T-helper 2 cell treated with Interferon-gamma antibody and Interleukin-4, amounts not matched to agents 5 μg/mL and 100 μg/mL, for 36 hours (primary cell): ENCODE results near the gene PPP1CC.
"Not testable (repeated sequence)": the region's sequence is repeated elsewhere in the genome, so short reads cannot be mapped to it uniquely, and the experiment has no call there.

Experiments used
- DNase-seq: peaks from one replicate; pipeline ENCODE4 v3.0.0; 2021; ENCODE audit warnings: low spot score
- H3K27ac Mint-ChIP-seq: one replicate; pipeline ENCODE4 v1.8.0; 2021; ENCODE audit warnings: mild to moderate bottlenecking, mixed read lengths
- H3K27me3 Mint-ChIP-seq: one replicate; pipeline ENCODE4 v1.8.0; 2021; ENCODE audit warnings: low read depth, mixed read lengths
- H3K36me3 Mint-ChIP-seq: one replicate; pipeline ENCODE4 v1.8.0; 2021; ENCODE audit warnings: low read depth, mixed read lengths
- H3K4me1 Mint-ChIP-seq: one replicate; pipeline ENCODE4 v1.8.0; 2021; ENCODE audit warnings: low read depth, mixed read lengths
- H3K4me3 Mint-ChIP-seq: one replicate; pipeline ENCODE4 v1.8.0; 2022; ENCODE audit warnings: mild to moderate bottlenecking, moderate library complexity, mixed read lengths
- H3K9me3 Mint-ChIP-seq: one replicate; pipeline ENCODE4 v1.8.0; 2021; ENCODE audit warnings: mixed read lengths

PPP1CC gene

GRCh38 chr12:110726028-110726427 is 16.7 kb downstream of the PPP1CC start:
- Mint-ChIP-seq H3K36me3 (peaks cover 78% of the 10 kb centered on the region), H3K9me3 (no peaks in the 10 kb centered on the region), H3K27ac (peak overlapping the region; percentile 45), H3K4me3 (no peak overlapping the region), H3K27me3 (no peaks in the 10 kb centered on the region), H3K4me1 (peaks cover 22% of the 10 kb centered on the region)
- DNase-seq, result no peak

- H3K9me3 Mint-ChIP-seq, result no peaks in the 10 kb centered on the region
- H3K27ac Mint-ChIP-seq, result peak overlapping the region; percentile 1
- no peak overlapping the region for H3K4me3 Mint-ChIP-seq
- peaks cover 19% of the 10 kb centered on the region for H3K4me1 Mint-ChIP-seq
- H3K36me3 Mint-ChIP-seq, result peaks cover 77% of the 10 kb centered on the region
- no peaks in the 10 kb centered on the region for H3K27me3 Mint-ChIP-seq
- DNase-seq, result no peak
These were observed 17.4 kb downstream of the PPP1CC start for GRCh38 chr12:110725267-110725666.

- H3K36me3 Mint-ChIP-seq, result peaks cover 81% of the 10 kb centered on the region
- H3K4me3 Mint-ChIP-seq, H3K27me3 Mint-ChIP-seq, DNase-seq, H3K9me3 Mint-ChIP-seq, H3K27ac Mint-ChIP-seq: not testable (repeated sequence)
- peaks cover 16% of the 10 kb centered on the region for H3K4me1 Mint-ChIP-seq
These were observed 19.8 kb downstream of the PPP1CC start for GRCh38 chr12:110722892-110723291.

GRCh38 chr12:110721570-110721969 is 21.1 kb downstream of the PPP1CC start:
- peak overlapping the region; percentile 15 for H3K27ac Mint-ChIP-seq
- H3K27me3 Mint-ChIP-seq, result no peaks in the 10 kb centered on the region
- H3K9me3 Mint-ChIP-seq, result no peaks in the 10 kb centered on the region
- no peak overlapping the region for H3K4me3 Mint-ChIP-seq
- no peak for DNase-seq
- peaks cover 10% of the 10 kb centered on the region for H3K4me1 Mint-ChIP-seq
- peaks cover 80% of the 10 kb centered on the region for H3K36me3 Mint-ChIP-seq

- Mint-ChIP-seq H3K27ac (no peak overlapping the region), H3K4me3 (no peak overlapping the region), H3K36me3 (peaks cover 73% of the 10 kb centered on the region), H3K4me1 (peaks cover 10% of the 10 kb centered on the region), H3K27me3 (no peaks in the 10 kb centered on the region), H3K9me3 (no peaks in the 10 kb centered on the region)
- no peak for DNase-seq
These were observed 22.2 kb downstream of the PPP1CC start for GRCh38 chr12:110720516-110720915.

GRCh38 chr12:110718222-110718908 is 24.3 kb downstream of the PPP1CC start:
- H3K9me3 Mint-ChIP-seq, result no peaks in the 10 kb centered on the region
- no peak for DNase-seq
- peaks cover 54% of the 10 kb centered on the region for H3K36me3 Mint-ChIP-seq
- H3K4me3 Mint-ChIP-seq, result no peak overlapping the region
- H3K27me3 Mint-ChIP-seq, result no peaks in the 10 kb centered on the region
- H3K27ac Mint-ChIP-seq, result no peak overlapping the region
- peaks cover 9% of the 10 kb centered on the region for H3K4me1 Mint-ChIP-seq

GRCh38 chr12:110717037-110717436 is 25.7 kb downstream of the PPP1CC start:
- H3K4me1 Mint-ChIP-seq, result peaks cover 9% of the 10 kb centered on the region
- DNase-seq, result no peak
- H3K36me3 Mint-ChIP-seq, result peaks cover 49% of the 10 kb centered on the region

GRCh38 chr12:110708917-110709316 is 33.8 kb downstream of the PPP1CC start:
- Mint-ChIP-seq H3K36me3 (peaks cover 4% of the 10 kb centered on the region), H3K4me3 (no peak overlapping the region), H3K27me3 (no peaks in the 10 kb centered on the region), H3K4me1 (peaks cover 10% of the 10 kb centered on the region), H3K27ac (no peak overlapping the region), H3K9me3 (no peaks in the 10 kb centered on the region)
- no peak for DNase-seq

More at GRCh38 chr12:110717037-110717436, 25.7 kb downstream of the PPP1CC start:
- Mint-ChIP-seq H3K9me3 (no peaks in the 10 kb centered on the region), H3K27me3 (no peaks in the 10 kb centered on the region), H3K4me3 (no peak overlapping the region), H3K27ac (no peak overlapping the region)

GRCh38 chr12:110705309-110705708 is 37.4 kb downstream of the PPP1CC start:
- no peak for DNase-seq
- no peak overlapping the region for H3K4me3 Mint-ChIP-seq
- H3K36me3 Mint-ChIP-seq, result peaks cover 4% of the 10 kb centered on the region
- H3K27ac Mint-ChIP-seq, result no peak overlapping the region
- no peaks in the 10 kb centered on the region for H3K9me3 Mint-ChIP-seq
- peaks cover 10% of the 10 kb centered on the region for H3K4me1 Mint-ChIP-seq
- H3K27me3 Mint-ChIP-seq, result no peaks in the 10 kb centered on the region

GRCh38 chr12:110704750-110705149 is 37.9 kb downstream of the PPP1CC start:
- no peaks in the 10 kb centered on the region for H3K9me3 Mint-ChIP-seq
- no peak for DNase-seq
- no peak overlapping the region for H3K27ac Mint-ChIP-seq

GRCh38 chr12:110704231-110704630 is 38.5 kb downstream of the PPP1CC start:
- no peak overlapping the region for H3K4me3 Mint-ChIP-seq
- H3K27me3 Mint-ChIP-seq, result no peaks in the 10 kb centered on the region
- H3K36me3 Mint-ChIP-seq, result peaks cover 2% of the 10 kb centered on the region

More at GRCh38 chr12:110704750-110705149, 37.9 kb downstream of the PPP1CC start:
- Mint-ChIP-seq H3K27me3 (no peaks in the 10 kb centered on the region), H3K4me1 (peaks cover 10% of the 10 kb centered on the region), H3K4me3 (no peak overlapping the region), H3K36me3 (peaks cover 2% of the 10 kb centered on the region)

GRCh38 chr12:110702081-110702480 is 40.6 kb downstream of the PPP1CC start:
- no peaks in the 10 kb centered on the region for H3K9me3 Mint-ChIP-seq
- H3K4me3 Mint-ChIP-seq, result no peak overlapping the region
- DNase-seq, result no peak
- no peak overlapping the region for H3K27ac Mint-ChIP-seq
- no peaks in the 10 kb centered on the region for H3K36me3 Mint-ChIP-seq
- H3K4me1 Mint-ChIP-seq, result peaks cover 15% of the 10 kb centered on the region
- H3K27me3 Mint-ChIP-seq, result no peaks in the 10 kb centered on the region

More at GRCh38 chr12:110704231-110704630, 38.5 kb downstream of the PPP1CC start:
- DNase-seq, result no peak
- Mint-ChIP-seq H3K4me1 (peaks cover 10% of the 10 kb centered on the region), H3K27ac (no peak overlapping the region), H3K9me3 (no peaks in the 10 kb centered on the region)

- H3K27me3 Mint-ChIP-seq, result no peaks in the 10 kb centered on the region
- peaks cover 9% of the 10 kb centered on the region for H3K4me1 Mint-ChIP-seq
- no peaks in the 10 kb centered on the region for H3K9me3 Mint-ChIP-seq
- H3K4me3 Mint-ChIP-seq, result no peak overlapping the region
- no peaks in the 10 kb centered on the region for H3K36me3 Mint-ChIP-seq
- no peak for DNase-seq
- H3K27ac Mint-ChIP-seq, result no peak overlapping the region
These were observed 42.9 kb downstream of the PPP1CC start for GRCh38 chr12:110699591-110700445.

GRCh38 chr12:110698171-110698902 is 44.4 kb downstream of the PPP1CC start:
- H3K9me3 Mint-ChIP-seq, result no peaks in the 10 kb centered on the region
- peak overlapping the region; percentile 66 for H3K27ac Mint-ChIP-seq
- no peaks in the 10 kb centered on the region for H3K27me3 Mint-ChIP-seq
- peak; percentile 74 for DNase-seq
- peaks cover 13% of the 10 kb centered on the region for H3K4me1 Mint-ChIP-seq
- no peaks in the 10 kb centered on the region for H3K36me3 Mint-ChIP-seq
- H3K4me3 Mint-ChIP-seq, result no peak overlapping the region
